Left lobe of liver (tissue), 2 donors: Measurements from ENCODE around the gene TMPRSS11A. TPM values are rescaled to one million over a fixed set of nuclear protein-coding genes. Genes with fewer than 3 reads are reported as not detected.

Source experiments
- ATAC-seq: fragments of 200-7000 bp; cut with Tn5 transposase; one replicate; pipeline ENCODE4 v1.9.1; 2020; ENCODE audit warnings: mild to moderate bottlenecking, moderate library complexity
- DNase-seq: peaks from one replicate; pipeline ENCODE4 v3.0.0-alpha.2; 2020; ENCODE audit warnings: low spot score
- total RNA-seq: library from RNA; stranded (reverse); gene quantifications from one replicate; pipeline ENCODE4 v1.2.1, GENCODE V29; 2021
- donor health status: DM: no; HTN: no; CAD: no; lungs with moderate emphysema.
- donor health status: DM: no; HTN: yes; CAD: no.

Gene TMPRSS11A, protein sequence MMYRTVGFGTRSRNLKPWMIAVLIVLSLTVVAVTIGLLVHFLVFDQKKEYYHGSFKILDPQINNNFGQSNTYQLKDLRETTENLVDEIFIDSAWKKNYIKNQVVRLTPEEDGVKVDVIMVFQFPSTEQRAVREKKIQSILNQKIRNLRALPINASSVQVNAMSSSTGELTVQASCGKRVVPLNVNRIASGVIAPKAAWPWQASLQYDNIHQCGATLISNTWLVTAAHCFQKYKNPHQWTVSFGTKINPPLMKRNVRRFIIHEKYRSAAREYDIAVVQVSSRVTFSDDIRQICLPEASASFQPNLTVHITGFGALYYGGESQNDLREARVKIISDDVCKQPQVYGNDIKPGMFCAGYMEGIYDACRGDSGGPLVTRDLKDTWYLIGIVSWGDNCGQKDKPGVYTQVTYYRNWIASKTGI
- total RNA-seq, result not detected

DNA sequence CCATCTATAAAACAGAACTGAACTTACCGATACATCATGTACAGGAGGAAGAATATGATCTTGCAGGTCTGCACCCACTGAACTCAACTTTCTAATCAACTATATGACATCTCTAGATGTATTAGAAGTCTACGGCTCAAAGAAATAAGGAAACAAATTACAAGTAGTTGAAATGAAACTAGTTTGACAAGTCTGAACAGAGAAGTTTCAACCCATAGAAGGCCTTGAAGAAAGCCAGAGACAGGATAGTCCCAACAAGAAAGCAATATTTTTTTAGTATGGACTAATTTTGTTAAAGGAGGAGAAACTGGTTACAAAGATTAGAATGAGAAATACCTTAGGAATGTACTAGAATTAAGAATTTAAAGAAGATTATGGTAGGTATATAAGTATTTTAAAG lies at the start of gene TMPRSS11A:
TMPRSS11A (minus strand) TSS at position 138 of the 400 bp plus-strand sequence; CDS start at position 38, 100 bp downstream.
- DNase-seq (no peak), ATAC-seq (no peak)

DNA sequence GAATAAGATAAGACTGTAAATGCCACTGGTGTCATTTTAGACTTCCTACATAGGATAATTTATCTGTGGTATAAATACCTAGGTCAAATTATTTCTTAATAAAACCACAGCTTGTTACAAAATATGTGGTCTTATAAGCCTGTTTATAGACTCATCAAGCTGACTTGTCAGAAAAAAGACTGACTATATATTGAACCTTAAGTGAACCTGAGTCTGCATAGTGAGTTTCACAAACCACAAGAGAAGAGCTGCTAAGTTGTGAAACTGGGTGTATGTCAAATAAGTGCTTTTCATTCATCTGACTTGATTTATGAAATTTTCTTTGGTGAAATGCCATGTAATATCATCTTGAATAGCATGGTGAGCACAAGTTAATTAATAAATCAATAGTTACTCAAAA lies 48.4 kb upstream of the TMPRSS11A start:
- DNase-seq, result no peak
- ATAC-seq, result no peak

DNA sequence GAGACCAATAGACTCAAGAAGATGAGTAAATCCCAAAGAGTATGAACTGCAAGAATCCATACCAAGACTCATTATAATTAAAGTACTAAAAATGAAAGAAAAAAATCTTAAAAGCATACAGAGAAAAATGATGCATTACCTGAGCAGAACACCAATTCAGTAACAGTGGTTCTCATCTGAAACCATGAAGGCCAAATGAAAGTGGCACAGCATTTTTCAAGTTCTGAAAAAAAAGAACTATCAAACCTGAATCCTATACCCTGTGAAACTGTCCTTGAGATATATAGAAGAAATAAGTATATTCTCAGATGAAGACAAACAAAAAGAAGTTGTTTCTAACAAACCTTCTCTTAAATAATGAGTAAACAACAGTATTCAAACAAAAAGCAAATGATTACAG lies 39.6 kb upstream of the TMPRSS11A start:
- DNase-seq (no peak), ATAC-seq (no peak)

DNA sequence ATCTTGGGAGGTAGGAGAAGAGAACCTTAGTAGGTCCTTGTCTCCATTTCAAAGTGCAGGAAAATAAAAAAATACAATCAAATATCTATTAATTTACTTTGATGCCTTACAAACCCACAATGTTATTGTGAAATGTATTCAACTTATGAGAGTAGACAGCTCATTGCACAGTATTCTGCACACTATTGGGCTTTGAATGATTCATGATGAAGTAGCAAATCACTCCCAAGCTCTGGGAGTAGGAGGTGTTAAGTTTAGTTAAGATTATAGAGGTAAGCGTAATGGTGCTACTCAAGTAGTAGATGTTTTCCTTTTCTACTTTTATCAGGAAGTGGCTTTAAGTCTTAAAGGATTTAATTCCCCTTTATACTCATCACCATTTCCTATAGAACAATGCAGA lies 32.8 kb upstream of the TMPRSS11A start:
- DNase-seq, result no peak
- no peak for ATAC-seq

DNA sequence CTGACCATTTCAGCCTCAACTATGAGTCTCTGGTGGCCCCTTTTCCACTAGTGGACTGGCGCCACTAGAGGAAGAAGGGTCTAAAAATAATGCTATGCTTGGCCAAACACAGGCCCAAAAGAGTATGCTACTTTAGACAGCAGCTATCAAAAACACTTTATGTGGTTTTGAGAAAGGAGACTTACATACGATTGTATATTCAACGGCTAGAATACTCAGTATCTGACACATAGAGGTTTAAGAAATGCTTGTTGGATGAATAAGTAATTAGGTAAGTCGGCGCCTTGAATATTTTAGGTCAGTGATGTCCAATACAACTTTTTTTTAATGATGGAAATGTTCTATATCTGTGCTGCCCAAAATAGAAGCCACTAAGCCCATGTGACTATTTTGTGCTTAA lies 25.7 kb upstream of the TMPRSS11A start:
- DNase-seq (no peak), ATAC-seq (no peak)

DNA sequence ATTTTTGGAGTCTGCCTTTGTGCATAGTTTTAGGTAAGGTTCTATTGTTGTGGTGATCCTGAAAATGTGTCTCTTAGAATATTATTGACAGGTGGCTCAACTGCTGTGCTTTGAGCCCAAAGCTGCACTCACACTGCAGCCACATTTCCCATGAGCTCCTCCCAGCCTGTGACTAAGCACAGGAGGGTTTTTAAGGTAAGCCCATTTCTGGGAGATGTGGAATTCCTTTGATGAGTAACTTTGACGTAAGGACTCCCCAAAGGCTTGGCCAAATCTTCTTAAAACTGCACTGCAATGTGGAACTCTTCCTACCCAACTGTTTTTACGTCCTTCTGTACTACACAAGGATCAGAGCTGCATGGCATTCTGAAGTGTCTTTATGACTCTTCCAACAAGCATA lies 20.0 kb upstream of the TMPRSS11A start:
- DNase-seq (no peak), ATAC-seq (no peak)

DNA sequence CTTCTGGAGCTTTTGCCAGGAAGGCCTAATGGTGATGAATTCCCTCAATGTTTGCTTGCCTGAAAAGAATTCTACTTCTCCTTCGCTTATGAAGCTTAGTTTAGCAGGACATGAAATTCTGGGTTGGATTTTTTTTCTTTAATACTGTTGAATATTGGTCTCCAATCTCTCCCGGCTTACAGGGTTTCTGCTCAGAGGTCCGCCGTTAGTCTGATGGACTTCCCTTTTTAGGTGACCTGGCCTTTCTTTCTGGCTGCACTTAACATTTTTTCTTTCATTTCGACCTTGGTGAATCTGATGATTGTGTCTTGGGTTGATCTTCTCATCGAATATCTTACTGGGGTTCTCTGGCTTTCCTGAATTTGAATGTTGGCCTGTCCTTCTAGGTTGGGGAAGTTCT lies 17.2 kb upstream of the TMPRSS11A start:
- no peak for DNase-seq
- ATAC-seq, result no peak

DNA sequence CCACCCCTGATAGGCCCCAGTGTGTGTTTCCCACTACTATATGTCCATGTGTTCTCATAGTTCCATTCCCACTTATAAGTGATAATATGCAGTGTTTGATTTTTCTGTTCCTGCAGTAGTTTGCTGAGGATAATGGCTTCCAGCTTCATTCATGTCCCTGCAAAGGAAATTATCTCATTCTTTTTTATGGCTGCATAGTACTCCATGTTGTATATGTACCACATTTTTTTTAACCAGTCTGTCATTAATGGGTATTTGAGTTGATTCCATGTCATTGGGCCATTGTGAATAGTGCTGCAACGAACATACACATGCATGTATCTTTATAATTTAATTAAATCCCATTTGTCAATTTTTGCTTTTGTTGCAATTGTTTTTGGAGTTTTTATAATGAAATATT lies 10.3 kb upstream of the TMPRSS11A start:
- no peak for DNase-seq
- no peak for ATAC-seq

DNA sequence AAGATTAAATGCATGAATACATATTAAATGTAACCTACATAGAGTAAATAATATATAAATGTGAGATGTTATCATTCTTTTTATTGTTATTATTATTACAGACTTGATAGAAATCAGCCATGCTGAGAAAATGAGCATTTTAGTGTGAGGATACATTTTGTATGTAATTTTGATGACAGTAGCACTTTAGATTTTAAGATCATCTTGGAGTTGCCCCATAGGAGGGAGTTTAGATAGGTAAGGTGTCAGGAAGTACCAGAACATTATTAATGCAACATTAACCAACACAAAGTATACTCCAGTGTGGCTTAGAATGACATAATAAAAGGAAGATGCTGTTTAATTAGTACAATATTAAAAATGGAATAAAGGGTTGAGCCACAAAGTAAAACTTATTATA lies 8.4 kb downstream of the TMPRSS11A start:
- DNase-seq, result no peak
- ATAC-seq, result no peak

DNA sequence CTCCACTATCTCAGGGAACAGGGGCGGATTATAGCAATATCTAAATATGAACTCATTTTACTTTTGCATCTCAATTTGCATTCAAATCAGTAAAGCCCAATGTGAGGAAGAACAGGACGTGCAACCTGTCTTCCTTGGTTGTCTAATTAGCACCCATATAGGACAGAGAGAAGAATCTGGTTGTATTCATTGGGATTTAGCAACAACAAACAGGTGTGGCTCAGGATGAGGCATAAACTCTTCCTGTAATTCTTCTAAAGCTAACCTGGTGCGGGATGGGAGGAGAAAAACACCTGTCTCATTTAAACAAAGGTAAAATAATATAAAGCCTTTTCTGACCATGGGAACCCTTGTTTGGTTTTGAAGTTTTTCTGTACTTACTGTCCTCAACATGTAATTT lies 22.2 kb downstream of the TMPRSS11A start:
- ATAC-seq (no peak), DNase-seq (no peak)

DNA sequence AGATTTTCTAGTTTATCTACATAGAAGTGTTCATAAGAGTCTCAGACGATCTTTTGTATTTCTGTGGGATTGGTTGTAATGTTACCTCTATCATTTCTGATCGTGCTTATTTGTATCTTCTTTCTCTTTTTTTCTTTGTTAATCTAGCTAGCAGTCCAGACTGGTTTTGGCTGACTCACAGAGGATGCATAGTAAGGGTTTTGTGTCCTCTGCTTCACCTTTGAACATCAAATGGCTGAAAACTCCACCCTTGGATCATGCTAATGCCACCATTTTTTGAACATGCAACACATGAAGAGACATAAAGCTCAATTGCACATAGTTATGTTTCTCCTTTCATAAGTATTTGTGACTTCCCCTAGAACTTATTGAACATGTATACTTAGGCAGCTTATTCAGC lies 22.8 kb downstream of the TMPRSS11A start:
- DNase-seq, result no peak
- ATAC-seq, result no peak

DNA sequence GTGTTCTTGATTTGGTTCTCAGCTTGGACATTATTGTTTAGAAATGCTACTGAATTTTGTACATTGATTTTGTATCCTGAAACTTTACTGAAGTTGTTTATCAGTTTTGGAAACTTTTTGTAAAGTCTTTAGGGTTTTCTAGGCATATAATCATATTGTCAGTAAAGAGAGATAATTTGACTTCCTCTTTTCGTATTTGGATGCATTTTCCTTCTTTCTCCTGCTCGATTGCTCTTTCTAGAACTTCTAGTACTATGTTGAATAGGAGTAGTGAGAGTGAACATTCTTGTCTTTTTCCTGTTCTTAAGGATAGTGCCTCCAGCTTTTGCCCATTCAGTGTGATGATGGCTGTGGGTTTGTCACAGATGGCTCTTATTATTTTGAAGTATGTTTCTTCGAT lies 24.1 kb downstream of the TMPRSS11A start:
- ATAC-seq, result no peak

DNA sequence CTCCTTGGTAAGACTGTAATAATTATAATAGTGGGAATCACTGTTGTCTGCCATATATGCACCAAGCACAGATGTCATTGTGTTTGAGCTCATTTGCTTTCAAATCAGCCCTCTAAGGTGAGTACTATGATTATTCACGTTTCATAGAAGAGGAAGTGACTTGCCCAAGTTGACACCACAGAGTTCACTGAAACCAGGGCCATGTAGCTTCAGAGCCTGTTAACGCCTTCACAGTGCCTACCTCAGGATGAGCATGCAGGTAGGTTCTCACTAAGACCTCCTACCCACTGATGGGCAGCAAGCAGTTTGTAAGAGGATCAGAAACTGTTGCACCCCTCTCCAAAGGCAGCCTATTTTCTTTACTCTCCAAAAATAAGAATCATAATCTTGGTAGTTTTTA lies 27.4 kb downstream of the TMPRSS11A start:
- no peak for DNase-seq
- no peak for ATAC-seq

More for the DNA sequence above, 24.1 kb downstream of the TMPRSS11A start:
- no peak for DNase-seq

DNA sequence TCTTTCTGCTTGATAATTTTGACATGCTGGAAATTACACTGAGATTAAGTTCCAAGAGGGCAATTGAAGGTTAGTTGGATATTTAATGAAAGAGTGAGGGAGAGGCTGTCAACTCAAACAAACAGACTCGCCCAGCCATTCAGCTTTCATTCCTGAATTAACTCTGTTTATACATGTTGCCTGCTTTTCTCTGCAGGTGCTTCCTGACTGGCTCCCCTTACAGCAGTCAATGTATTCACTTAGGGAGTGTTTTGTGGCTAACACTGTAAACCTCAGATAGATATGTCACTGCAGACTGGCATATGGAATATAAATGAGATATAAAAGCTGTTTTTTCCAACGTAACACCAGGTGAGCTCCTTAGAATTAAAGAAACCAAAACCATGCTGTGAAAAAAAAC lies 28.7 kb downstream of the TMPRSS11A start:
- no peak for ATAC-seq
- no peak for DNase-seq

DNA sequence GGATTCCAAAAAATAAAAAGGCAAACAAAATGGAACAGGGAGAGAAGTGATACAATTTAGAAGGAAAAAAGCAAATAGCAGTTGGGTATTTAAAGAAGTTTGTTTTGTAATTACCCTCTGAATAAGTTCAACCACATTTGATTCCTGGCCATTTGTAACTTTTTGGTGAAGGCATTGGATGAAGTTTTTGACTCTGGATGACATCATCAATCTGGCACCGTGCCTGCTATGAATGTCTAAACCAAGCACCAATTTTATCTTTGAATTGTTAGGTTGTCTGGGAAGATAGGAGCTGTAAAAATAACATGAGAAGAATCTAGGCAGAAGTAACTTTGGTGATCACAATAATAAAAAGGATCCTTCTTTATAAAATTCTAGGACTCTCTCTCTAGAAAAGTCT lies 29.5 kb downstream of the TMPRSS11A start:
- DNase-seq (no peak), ATAC-seq (no peak)

DNA sequence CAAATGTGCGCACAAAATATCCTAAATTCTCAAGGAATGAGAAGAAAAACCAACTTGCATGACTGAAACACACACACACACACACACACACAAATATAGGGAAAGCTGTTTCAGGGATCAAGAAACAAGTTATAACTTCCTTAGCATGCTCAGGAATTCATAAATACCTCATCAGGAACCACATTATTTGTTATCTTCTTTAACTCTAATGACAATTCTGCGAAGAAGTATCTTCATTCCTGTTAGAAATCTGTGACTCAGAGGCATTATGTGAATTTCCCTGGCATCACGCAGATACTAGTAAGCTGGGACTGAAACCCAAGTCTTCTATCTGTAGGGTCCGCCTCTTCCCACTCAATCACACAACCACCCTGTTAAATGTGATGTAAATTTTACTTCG lies 30.3 kb downstream of the TMPRSS11A start:
- no peak for ATAC-seq
- DNase-seq, result no peak

DNA sequence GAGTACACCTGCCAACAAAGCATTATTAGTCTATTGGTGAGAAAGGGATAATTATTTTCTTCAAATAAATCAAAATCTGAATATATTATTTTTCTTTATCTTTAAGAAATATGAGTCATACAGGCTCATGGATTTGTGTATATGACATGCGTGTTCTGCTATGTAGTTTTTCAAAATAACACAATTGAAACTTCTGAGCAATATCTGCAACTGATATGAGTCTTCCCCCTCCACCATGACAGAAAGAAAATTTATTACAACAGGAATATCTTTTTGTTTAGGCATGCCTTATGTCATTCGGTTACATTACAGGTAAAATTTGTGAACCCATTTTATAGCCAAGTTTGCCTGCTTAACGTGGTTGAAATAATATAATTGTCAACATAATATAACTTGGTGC lies 32.0 kb downstream of the TMPRSS11A start:
- ATAC-seq (no peak), DNase-seq (no peak)

DNA sequence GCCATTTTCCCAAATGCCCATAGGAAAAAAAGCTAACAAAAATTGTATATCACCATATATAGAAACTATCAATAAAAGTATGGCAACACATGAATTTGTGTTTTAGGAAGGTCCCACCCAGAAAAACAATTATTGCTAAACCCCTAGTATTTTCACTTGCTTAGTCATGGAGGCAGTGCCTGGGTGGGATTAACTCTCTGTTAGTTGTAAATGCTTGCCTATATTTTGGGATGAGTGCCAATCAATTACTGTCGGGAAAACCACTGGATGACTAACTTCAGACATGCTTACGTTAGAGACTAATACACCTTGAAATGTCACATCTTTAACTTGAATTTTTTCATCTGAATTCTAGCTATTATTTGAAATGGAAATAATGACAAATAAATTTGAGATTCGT lies 33.9 kb downstream of the TMPRSS11A start:
- ATAC-seq, result no peak
- no peak for DNase-seq

DNA sequence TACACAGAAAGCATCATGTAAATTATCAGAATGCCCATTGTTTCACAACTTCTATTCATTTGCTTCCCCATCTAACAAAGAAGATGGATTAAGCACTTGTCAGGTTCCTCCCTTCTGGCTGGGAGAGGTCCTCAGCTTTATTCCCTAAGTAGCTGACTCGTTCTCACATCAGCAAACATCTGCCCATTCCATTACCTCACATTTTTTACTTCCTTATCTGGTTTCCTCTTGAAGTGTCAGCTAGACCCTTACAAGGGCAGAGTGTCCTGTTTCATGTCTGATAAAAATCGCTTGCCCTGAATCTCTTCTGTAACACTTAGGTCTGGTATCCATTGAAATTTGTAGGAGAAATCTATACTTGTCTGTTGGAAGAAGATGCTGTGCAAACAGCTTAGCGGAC lies 34.7 kb downstream of the TMPRSS11A start:
- ATAC-seq (no peak), DNase-seq (no peak)

DNA sequence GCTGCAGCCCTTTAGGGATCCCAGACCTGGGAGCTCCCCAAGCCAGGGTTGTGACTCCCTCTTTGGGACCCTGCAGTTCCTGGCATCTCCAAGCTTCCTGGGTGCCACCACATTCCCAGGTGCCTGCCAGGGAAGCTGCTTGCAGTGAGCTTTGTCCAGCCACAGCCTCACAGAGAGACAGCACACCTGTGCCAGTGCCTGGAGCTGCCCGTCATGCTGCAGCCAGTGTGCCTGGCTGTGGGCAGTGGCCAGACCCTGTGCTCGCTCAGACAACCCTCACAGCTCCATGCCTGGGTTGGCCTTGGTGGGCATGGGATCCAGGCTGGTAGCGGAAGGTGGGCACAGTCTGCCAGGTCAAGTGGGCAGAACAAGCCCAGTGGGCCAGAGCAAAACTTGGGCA lies 36.0 kb downstream of the TMPRSS11A start:
- DNase-seq (no peak), ATAC-seq (no peak)

DNA sequence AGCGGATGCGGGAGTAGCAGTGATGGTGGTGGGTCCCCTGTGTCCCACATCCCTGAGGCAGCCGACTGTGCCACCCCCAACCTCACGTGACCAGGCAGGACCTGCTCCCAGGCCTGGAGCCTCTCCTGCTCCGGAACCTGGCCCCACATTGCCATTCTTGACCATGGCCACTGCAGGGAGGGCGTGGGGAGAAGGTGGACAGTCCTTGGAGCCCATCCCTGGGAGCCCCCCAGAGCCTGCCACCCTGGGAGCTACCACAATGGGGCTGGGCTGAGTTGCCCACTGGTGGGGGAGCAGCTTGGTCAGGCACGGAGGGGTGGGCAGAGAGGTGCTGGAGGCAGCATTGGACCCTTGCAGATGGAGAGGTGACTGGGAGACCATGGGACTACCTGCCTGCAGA lies 36.8 kb downstream of the TMPRSS11A start:
- ATAC-seq (no peak), DNase-seq (no peak)

DNA sequence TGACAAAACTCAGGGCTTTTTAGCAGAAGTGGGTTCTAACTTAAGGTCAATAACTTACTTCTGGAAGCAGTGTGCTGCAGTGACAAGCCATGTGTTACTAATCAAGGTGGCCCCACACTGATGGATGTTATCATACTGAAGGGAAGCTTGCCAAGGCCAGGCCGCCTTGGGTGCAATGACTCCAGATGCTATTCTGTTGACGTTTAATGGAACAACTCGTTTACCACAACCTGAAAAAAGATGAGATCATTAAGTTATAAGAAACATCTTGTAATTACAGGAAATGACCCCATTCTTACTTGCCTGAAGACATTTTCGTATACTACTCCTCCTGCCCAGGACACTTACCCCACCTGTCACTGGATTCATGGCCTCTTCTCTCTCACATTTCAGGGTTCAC lies 40.6 kb downstream of the TMPRSS11A start:
- ATAC-seq (no peak), DNase-seq (no peak)

DNA sequence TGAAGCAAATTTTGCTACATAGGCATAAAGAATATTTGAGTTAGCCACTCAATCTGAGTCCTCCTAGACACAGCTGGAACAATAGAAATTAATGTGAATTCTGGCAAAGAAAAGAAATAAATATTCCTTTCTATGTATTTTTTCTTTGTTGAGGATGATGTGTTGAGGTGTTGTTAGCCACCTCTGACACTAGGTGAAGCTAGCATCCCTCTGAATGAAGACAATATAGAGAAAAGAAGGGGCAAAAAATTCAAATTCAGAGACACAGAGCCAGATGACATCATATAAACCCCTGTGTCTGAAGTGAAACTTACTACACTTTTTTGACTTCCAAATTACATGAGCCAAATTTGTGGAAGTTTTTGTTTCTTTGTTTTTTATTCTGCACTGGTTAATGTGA lies 44.9 kb downstream of the TMPRSS11A start:
- DNase-seq, result no peak
- no peak for ATAC-seq
